SK-N-SH (cell line): Measurements from ENCODE around the gene GRIN2C.

Experiments
- CHD2 ChIP-seq: fragments of 150-350 bp; IDR thresholded peaks from 2 replicates; pipeline ENCODE4 v1.6.1; 2018; ENCODE audit warnings: low read length; ENCODE audit not compliant: partially characterized antibody
- CTCF ChIP-seq: fragments of 200-600 bp; sonication (generic); IDR thresholded peaks from 2 replicates; pipeline ENCODE4 v1.6.1; 2017; ENCODE audit warnings: antibody characterized with exemption, mild to moderate bottlenecking, moderate library complexity
- GATA2 ChIP-seq: sonication (generic); formaldehyde crosslinking; IDR thresholded peaks from 2 replicates; pipeline ENCODE4 v1.5.0; 2020; ENCODE audit warnings: mild to moderate bottlenecking, missing genetic modification reagents
- MEF2A ChIP-seq: IDR thresholded peaks from 2 replicates; pipeline ENCODE4 v1.4.0; 2012; ENCODE audit warnings: low read depth, borderline replicate concordance
- SMC3 ChIP-seq: IDR thresholded peaks from 2 replicates; pipeline ENCODE4 v1.6.1; 2012; ENCODE audit warnings: low read depth, low read length, improper control_type of control experiment

- TF ChIP-seq SMC3 (no peak), CHD2 (no peak), CTCF (no peak), MEF2A (no peak), GATA2 (CRISPR knock-in tag) (no peak)
These were observed 45.2 kb upstream of the GRIN2C start for GRCh38 chr17:74904687-74905409.
